Raji (cell line): ENCODE data around the gene CLSTN1.

Experiments used
- POLR2A ChIP-seq: IDR thresholded peaks from 2 replicates; pipeline ENCODE4 v1.6.1; 2011; ENCODE audit warnings: low read depth, low read length, control low read depth; ENCODE audit not compliant: insufficient read depth

CLSTN1 gene

GRCh38 chr1:9684801-9685200, 139.0 kb downstream of the CLSTN1 start:
- no peak for TF ChIP-seq POLR2A

- no peak for TF ChIP-seq POLR2A
Measured at GRCh38 chr1:9680828-9681227, 142.9 kb downstream of the CLSTN1 start.

GRCh38 chr1:9680091-9680490, 143.7 kb downstream of the CLSTN1 start:
- no peak for TF ChIP-seq POLR2A
